ENCODE measurements around the gene TMTC1.

Gene TMTC1

GRCh38 chr12:29673346-29673745 lies 110.4 kb downstream of the TMTC1 start:
- H3K9ac ChIP-seq (ENCODE audit: low read depth, low read length): no peak overlapping the region

DNA sequence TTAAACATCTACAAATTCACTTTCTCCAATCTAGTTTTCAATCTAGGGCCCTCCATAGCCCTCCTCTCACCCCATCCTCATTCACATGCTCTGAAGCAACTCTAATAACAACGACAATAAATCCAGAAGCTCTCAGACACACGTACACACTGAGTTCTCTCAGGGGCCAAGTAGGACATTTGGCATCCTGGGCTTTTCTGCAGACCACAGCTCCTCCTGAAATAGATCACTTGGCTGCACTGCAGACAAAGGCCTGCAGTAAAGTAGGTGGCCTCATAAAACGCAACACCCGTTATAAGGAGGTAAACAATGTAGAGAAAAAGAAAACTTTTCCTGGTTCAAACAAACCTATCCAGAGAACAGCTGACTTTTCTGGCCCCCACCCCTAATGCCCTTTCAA lies 111.2 kb downstream of the TMTC1 start:
- H3K36me3 ChIP-seq (ENCODE audit: control insufficient read depth, insufficient read depth, low read length): no peaks in the 10 kb centered on the region
- H3K4me3 ChIP-seq (ENCODE audit: low read depth, low read length): no peak overlapping the region
- H3K9me3 ChIP-seq (ENCODE audit: control insufficient read depth, insufficient read depth, low read length): no peaks in the 10 kb centered on the region
- peaks cover 6% of the 10 kb centered on the region for H3K4me1 ChIP-seq (ENCODE audit: control insufficient read depth, insufficient read depth, low read length)
- H3K27me3 ChIP-seq (ENCODE audit: control insufficient read depth, insufficient read depth, low read length): no peaks in the 10 kb centered on the region
- H3K27ac ChIP-seq (ENCODE audit: low read depth, low read length): no peak overlapping the region
- H3K9ac ChIP-seq (ENCODE audit: low read depth, low read length): no peak overlapping the region

More at GRCh38 chr12:29673346-29673745, 110.4 kb downstream of the TMTC1 start:
- Histone ChIP-seq H3K9me3 (ENCODE audit: control insufficient read depth, insufficient read depth, low read length) (no peaks in the 10 kb centered on the region), H3K36me3 (ENCODE audit: control insufficient read depth, insufficient read depth, low read length) (no peaks in the 10 kb centered on the region), H3K27me3 (ENCODE audit: control insufficient read depth, insufficient read depth, low read length) (no peaks in the 10 kb centered on the region), H3K27ac (ENCODE audit: low read depth, low read length) (no peak overlapping the region), H3K4me1 (ENCODE audit: control insufficient read depth, insufficient read depth, low read length) (no peaks in the 10 kb centered on the region), H3K4me3 (ENCODE audit: low read depth, low read length) (no peak overlapping the region)

GRCh38 chr12:29671742-29672141 lies 112.0 kb downstream of the TMTC1 start:
- Histone ChIP-seq H3K9me3 (ENCODE audit: control insufficient read depth, insufficient read depth, low read length) (no peaks in the 10 kb centered on the region), H3K27ac (ENCODE audit: low read depth, low read length) (no peak overlapping the region), H3K27me3 (ENCODE audit: control insufficient read depth, insufficient read depth, low read length) (no peaks in the 10 kb centered on the region), H3K9ac (ENCODE audit: low read depth, low read length) (no peak overlapping the region), H3K4me1 (ENCODE audit: control insufficient read depth, insufficient read depth, low read length) (peaks cover 11% of the 10 kb centered on the region), H3K4me3 (ENCODE audit: low read depth, low read length) (no peak overlapping the region), H3K36me3 (ENCODE audit: control insufficient read depth, insufficient read depth, low read length) (no peaks in the 10 kb centered on the region)

DNA sequence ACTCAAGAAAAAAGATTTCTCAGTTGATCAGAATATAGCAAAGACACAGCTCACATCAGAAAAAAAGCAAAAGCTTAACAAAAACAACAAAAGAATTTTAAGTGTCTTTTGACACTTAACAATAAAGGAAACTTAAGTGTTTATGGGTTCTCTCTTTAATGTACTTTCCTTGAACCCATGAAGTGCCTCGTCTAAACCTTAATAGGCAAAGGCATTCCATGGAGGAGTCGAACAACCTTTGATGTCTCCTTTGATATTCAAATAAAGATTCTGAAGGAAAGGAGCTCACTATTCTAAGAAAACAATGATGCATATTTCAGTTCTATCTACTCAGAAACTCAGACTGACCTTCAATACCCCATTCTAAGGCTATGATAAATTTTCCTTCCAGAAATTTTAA lies 116.7 kb downstream of the TMTC1 start:
- no peaks in the 10 kb centered on the region for H3K9me3 ChIP-seq (ENCODE audit: control insufficient read depth, insufficient read depth, low read length)
- H3K27ac ChIP-seq (ENCODE audit: low read depth, low read length): peak overlapping the region; percentile 50
- H3K36me3 ChIP-seq (ENCODE audit: control insufficient read depth, insufficient read depth, low read length): no peaks in the 10 kb centered on the region
- no peaks in the 10 kb centered on the region for H3K27me3 ChIP-seq (ENCODE audit: control insufficient read depth, insufficient read depth, low read length)
- no peak overlapping the region for H3K4me3 ChIP-seq (ENCODE audit: low read depth, low read length)
- no peak overlapping the region for H3K9ac ChIP-seq (ENCODE audit: low read depth, low read length)
- peaks cover 16% of the 10 kb centered on the region for H3K4me1 ChIP-seq (ENCODE audit: control insufficient read depth, insufficient read depth, low read length)

- Histone ChIP-seq H3K27ac (ENCODE audit: low read depth, low read length) (no peak overlapping the region), H3K27me3 (ENCODE audit: control insufficient read depth, insufficient read depth, low read length) (no peaks in the 10 kb centered on the region), H3K9me3 (ENCODE audit: control insufficient read depth, insufficient read depth, low read length) (no peaks in the 10 kb centered on the region), H3K4me1 (ENCODE audit: control insufficient read depth, insufficient read depth, low read length) (peaks cover 16% of the 10 kb centered on the region), H3K4me3 (ENCODE audit: low read depth, low read length) (no peak overlapping the region), H3K9ac (ENCODE audit: low read depth, low read length) (no peak overlapping the region), H3K36me3 (ENCODE audit: control insufficient read depth, insufficient read depth, low read length) (no peaks in the 10 kb centered on the region)
Observed at GRCh38 chr12:29665107-29665506, 118.6 kb downstream of the TMTC1 start.

- no peaks in the 10 kb centered on the region for H3K27me3 ChIP-seq (ENCODE audit: control insufficient read depth, insufficient read depth, low read length)
- no peaks in the 10 kb centered on the region for H3K9me3 ChIP-seq (ENCODE audit: control insufficient read depth, insufficient read depth, low read length)
- H3K9ac ChIP-seq (ENCODE audit: low read depth, low read length): no peak overlapping the region
- H3K4me1 ChIP-seq (ENCODE audit: control insufficient read depth, insufficient read depth, low read length): peaks cover 12% of the 10 kb centered on the region
- no peak overlapping the region for H3K4me3 ChIP-seq (ENCODE audit: low read depth, low read length)
- no peak overlapping the region for H3K27ac ChIP-seq (ENCODE audit: low read depth, low read length)
- H3K36me3 ChIP-seq (ENCODE audit: control insufficient read depth, insufficient read depth, low read length): no peaks in the 10 kb centered on the region
Observed at GRCh38 chr12:29662734-29663323, 120.9 kb downstream of the TMTC1 start.

DNA sequence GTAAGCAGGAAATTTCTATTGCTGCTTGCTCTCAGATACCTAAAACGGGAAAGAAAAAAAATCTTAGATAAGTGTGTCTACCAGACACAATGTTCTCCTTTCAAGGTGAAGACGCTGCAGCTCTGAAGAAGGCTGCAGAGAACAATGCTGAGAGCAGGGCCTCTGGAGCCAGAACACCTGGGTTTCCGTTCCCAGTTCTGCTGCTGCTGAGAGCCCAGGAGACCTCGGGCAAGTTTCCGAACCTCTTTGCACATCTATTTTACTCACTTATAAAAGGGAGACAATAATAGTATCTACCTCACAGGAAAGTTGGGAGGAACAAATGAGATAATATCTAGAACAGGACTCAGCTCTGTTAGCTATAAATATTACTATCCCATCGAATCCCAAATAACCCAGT lies 122.9 kb downstream of the TMTC1 start:
- no peak overlapping the region for H3K4me3 ChIP-seq (ENCODE audit: low read depth, low read length)
- H3K4me1 ChIP-seq (ENCODE audit: control insufficient read depth, insufficient read depth, low read length): peaks cover 6% of the 10 kb centered on the region
- no peaks in the 10 kb centered on the region for H3K9me3 ChIP-seq (ENCODE audit: control insufficient read depth, insufficient read depth, low read length)
- H3K27ac ChIP-seq (ENCODE audit: low read depth, low read length): no peak overlapping the region
- no peaks in the 10 kb centered on the region for H3K27me3 ChIP-seq (ENCODE audit: control insufficient read depth, insufficient read depth, low read length)
- H3K9ac ChIP-seq (ENCODE audit: low read depth, low read length): no peak overlapping the region
- no peaks in the 10 kb centered on the region for H3K36me3 ChIP-seq (ENCODE audit: control insufficient read depth, insufficient read depth, low read length)

- no peak overlapping the region for H3K27ac ChIP-seq (ENCODE audit: low read depth, low read length)
- H3K36me3 ChIP-seq (ENCODE audit: control insufficient read depth, insufficient read depth, low read length): no peaks in the 10 kb centered on the region; the same call in 1 of the 2 replicates
Observed at GRCh38 chr12:29656762-29657538, 126.8 kb downstream of the TMTC1 start.

GRCh38 chr12:29655861-29656260 lies 127.9 kb downstream of the TMTC1 start:
- no peaks in the 10 kb centered on the region for H3K9me3 ChIP-seq (ENCODE audit: control insufficient read depth, insufficient read depth, low read length)
- H3K27ac ChIP-seq (ENCODE audit: low read depth, low read length): no peak overlapping the region
- no peaks in the 10 kb centered on the region for H3K4me1 ChIP-seq (ENCODE audit: control insufficient read depth, insufficient read depth, low read length)
- no peak overlapping the region for H3K4me3 ChIP-seq (ENCODE audit: low read depth, low read length)
- no peaks in the 10 kb centered on the region for H3K27me3 ChIP-seq (ENCODE audit: control insufficient read depth, insufficient read depth, low read length)
- H3K36me3 ChIP-seq (ENCODE audit: control insufficient read depth, insufficient read depth, low read length): no peaks in the 10 kb centered on the region; the same call in 1 of the 2 replicates
- H3K9ac ChIP-seq (ENCODE audit: low read depth, low read length): no peak overlapping the region

More at GRCh38 chr12:29656762-29657538, 126.8 kb downstream of the TMTC1 start:
- no peaks in the 10 kb centered on the region for H3K9me3 ChIP-seq (ENCODE audit: control insufficient read depth, insufficient read depth, low read length)
- no peak overlapping the region for H3K4me3 ChIP-seq (ENCODE audit: low read depth, low read length)
- no peak overlapping the region for H3K9ac ChIP-seq (ENCODE audit: low read depth, low read length)
- H3K27me3 ChIP-seq (ENCODE audit: control insufficient read depth, insufficient read depth, low read length): no peaks in the 10 kb centered on the region
- H3K4me1 ChIP-seq (ENCODE audit: control insufficient read depth, insufficient read depth, low read length): no peaks in the 10 kb centered on the region

DNA sequence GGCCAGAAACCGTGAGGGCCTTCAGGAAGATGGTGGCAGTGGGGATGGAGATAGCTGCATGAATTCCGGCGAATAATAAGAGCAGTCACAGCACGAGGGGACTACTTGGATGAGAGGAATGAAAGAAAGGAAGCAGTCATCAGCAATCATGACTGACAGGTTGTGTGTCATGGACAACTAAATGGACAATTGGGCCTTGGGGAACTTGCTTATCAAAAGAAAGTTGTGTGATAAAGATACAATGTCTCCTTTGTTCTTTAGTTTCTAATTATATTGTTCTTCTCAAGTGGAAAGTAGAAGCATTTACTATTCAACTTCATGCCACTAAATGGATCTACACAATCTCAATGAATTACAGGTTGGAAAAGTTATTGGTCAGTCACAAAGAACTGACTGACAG lies 130.5 kb downstream of the TMTC1 start:
- H3K9me3 ChIP-seq (ENCODE audit: control insufficient read depth, insufficient read depth, low read length): no peaks in the 10 kb centered on the region
- H3K9ac ChIP-seq (ENCODE audit: low read depth, low read length): no peak overlapping the region
- H3K4me1 ChIP-seq (ENCODE audit: control insufficient read depth, insufficient read depth, low read length): no peaks in the 10 kb centered on the region
- no peak overlapping the region for H3K4me3 ChIP-seq (ENCODE audit: low read depth, low read length)
- H3K27ac ChIP-seq (ENCODE audit: low read depth, low read length): no peak overlapping the region
- no peaks in the 10 kb centered on the region; the same call in 1 of the 2 replicates for H3K36me3 ChIP-seq (ENCODE audit: control insufficient read depth, insufficient read depth, low read length)
- no peaks in the 10 kb centered on the region for H3K27me3 ChIP-seq (ENCODE audit: control insufficient read depth, insufficient read depth, low read length)

DNA sequence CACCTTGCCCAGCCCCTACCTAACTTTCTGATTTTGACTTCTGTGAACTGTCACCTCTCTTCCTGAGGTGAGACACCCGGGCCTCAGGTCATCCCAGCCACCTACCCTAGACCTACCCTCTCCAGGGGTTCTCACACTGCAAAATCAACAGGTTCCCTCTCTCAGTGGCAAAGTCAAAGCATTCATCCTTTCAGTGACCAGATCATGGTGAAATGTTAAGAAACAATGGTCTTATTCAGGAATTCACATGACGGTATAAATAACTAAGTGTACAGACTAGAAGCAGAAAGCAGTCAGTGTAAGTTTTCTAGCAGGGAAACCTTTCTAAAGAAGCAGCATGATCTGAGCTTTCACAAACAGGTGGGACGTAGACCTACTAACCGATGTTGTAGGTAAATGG lies 133.4 kb downstream of the TMTC1 start:
- Histone ChIP-seq H3K4me1 (ENCODE audit: control insufficient read depth, insufficient read depth, low read length) (no peaks in the 10 kb centered on the region), H3K4me3 (ENCODE audit: low read depth, low read length) (no peak overlapping the region), H3K27me3 (ENCODE audit: control insufficient read depth, insufficient read depth, low read length) (no peaks in the 10 kb centered on the region), H3K36me3 (ENCODE audit: control insufficient read depth, insufficient read depth, low read length) (no peaks in the 10 kb centered on the region; the same call in 1 of the 2 replicates), H3K27ac (ENCODE audit: low read depth, low read length) (no peak overlapping the region), H3K9ac (ENCODE audit: low read depth, low read length) (no peak overlapping the region), H3K9me3 (ENCODE audit: control insufficient read depth, insufficient read depth, low read length) (no peaks in the 10 kb centered on the region)

All from HUES48 (cell line).